HEK293T (cell line): ENCODE data around the gene LCOR.

Source experiments
- ARNT ChIP-seq: fragments of 450-650 bp; IDR thresholded peaks from 2 replicates; pipeline ENCODE4 v1.6.1; 2017; ENCODE audit warnings: mild to moderate bottlenecking
- BHLHE40 ChIP-seq: fragments of 450-650 bp; IDR thresholded peaks from 2 replicates; pipeline ENCODE4 v1.6.1; 2016; ENCODE audit warnings: mild to moderate bottlenecking, moderate library complexity, borderline replicate concordance
- CTBP1 ChIP-seq: fragments of 450-650 bp; IDR thresholded peaks from 2 replicates; pipeline ENCODE4 v1.6.1; 2016; ENCODE audit warnings: borderline replicate concordance
- ELF4 ChIP-seq: fragments of 450-650 bp; IDR thresholded peaks from 2 replicates; pipeline ENCODE4 v1.6.1; 2017; ENCODE audit warnings: antibody characterized with exemption
- FOXA1 ChIP-seq: fragments of 450-650 bp; IDR thresholded peaks from 2 replicates; pipeline ENCODE4 v1.6.1; 2016; ENCODE audit warnings: mild to moderate bottlenecking
- FOXM1 ChIP-seq: fragments of 450-650 bp; IDR thresholded peaks from 2 replicates; pipeline ENCODE4 v1.6.1; 2017; ENCODE audit warnings: mild to moderate bottlenecking, borderline replicate concordance
- HDGF ChIP-seq: fragments of 450-650 bp; IDR thresholded peaks from 2 replicates; pipeline ENCODE4 v1.6.1; 2017; ENCODE audit warnings: antibody characterized with exemption, borderline replicate concordance
- L3MBTL2 ChIP-seq: fragments of 450-650 bp; conservative IDR thresholded peaks from 2 replicates; pipeline ENCODE4 v1.6.1; 2016; ENCODE audit warnings: mild to moderate bottlenecking
- LEF1 ChIP-seq: fragments of 450-650 bp; IDR thresholded peaks from 2 replicates; pipeline ENCODE4 v1.6.1; 2017; ENCODE audit warnings: mild to moderate bottlenecking, borderline replicate concordance
- NFRKB ChIP-seq: fragments of 450-650 bp; IDR thresholded peaks from 2 replicates; pipeline ENCODE4 v1.6.1; 2016; ENCODE audit warnings: mild to moderate bottlenecking, moderate library complexity
- PKNOX1 ChIP-seq: fragments of 450-650 bp; IDR thresholded peaks from 2 replicates; pipeline ENCODE4 v1.6.1; 2016
- SP1 ChIP-seq: fragments of 450-650 bp; IDR thresholded peaks from 2 replicates; pipeline ENCODE4 v1.6.1; 2017
- SUZ12 ChIP-seq: fragments of 450-650 bp; IDR thresholded peaks from 2 replicates; pipeline ENCODE4 v1.6.1; 2016; ENCODE audit warnings: mild to moderate bottlenecking
- TARDBP ChIP-seq: fragments of 450-650 bp; IDR thresholded peaks from 2 replicates; pipeline ENCODE4 v1.6.1; 2016

- TF ChIP-seq SP1 (no peak), SUZ12 (no peak), NFRKB (no peak), LEF1 (no peak), TARDBP (no peak), FOXA1 (no peak), CTBP1 (no peak), ELF4 (no peak), L3MBTL2 (no peak), HDGF (no peak), PKNOX1 (no peak), BHLHE40 (no peak), ARNT (no peak), FOXM1 (no peak)
Observed at GRCh38 chr10:96833220-96834001, 1.3 kb downstream of the LCOR start.
